H1 (cell line): Measurements from ENCODE around the gene KCNJ9. TPM values are rescaled to one million over a fixed set of nuclear protein-coding genes. Genes with fewer than 3 reads are reported as not detected.
A peak's percentile ranks its signal among the peaks of the same experiment; 100 is the strongest.

Experiments used
- CTCF ChIA-PET: fragments of 300-600 bp; sonication (Branson Sonifier 250); formaldehyde crosslinking; loops from one replicate; lab custom pipeline; 2021; ENCODE audit not compliant: partially characterized antibody; lab: Charles Lee
- POLR2A ChIA-PET: fragments of 300-600 bp; sonication (Branson Sonifier 250); formaldehyde crosslinking; loops from one replicate; lab custom pipeline; 2021; ENCODE audit warnings: inconsistent platforms; ENCODE audit not compliant: partially characterized antibody; lab: Charles Lee
- DNase-seq, 2 experiments: peaks; one replicate each; pipeline versions ENCODE4 v3.0.0 to v3.0.0-alpha.2; 2010 to 2022; ENCODE audit warnings: low spot score in 2 of 2, low read depth in 1 of 2, mixed read lengths in 1 of 2
- FAIRE-seq: peaks from 2 replicates; lab custom pipeline; 2011; peaks lifted over from hg19 to GRCh38; lab: Jason Lieb, UNC
- H2AFZ ChIP-seq: 2 replicates; pipeline ENCODE4 v1.8.1; 2012; ENCODE audit warnings: low read length, inconsistent platforms
- H2AK5ac ChIP-seq: 2 replicates; pipeline ENCODE4 v1.6.1; 2013; ENCODE audit warnings: low read depth, low read length
- H2BK120ac ChIP-seq: replicated peaks from 2 replicates; pipeline ENCODE3; 2013; ENCODE audit warnings: low read depth, low read length, inconsistent platforms
- H2BK12ac ChIP-seq: 2 replicates; pipeline ENCODE4 v1.6.1; 2013; ENCODE audit warnings: low read depth, low read length
- H2BK15ac ChIP-seq: 2 replicates; pipeline ENCODE4 v1.6.1; 2013; ENCODE audit warnings: low read length
- H2BK20ac ChIP-seq: 2 replicates; pipeline ENCODE4 v1.6.1; 2013; ENCODE audit warnings: low read length
- H2BK5ac ChIP-seq: 2 replicates; pipeline ENCODE4 v1.6.1; 2013; ENCODE audit warnings: low read depth, low read length
- H3K14ac ChIP-seq: 2 replicates; pipeline ENCODE4 v1.6.1; 2013; ENCODE audit warnings: inconsistent platforms; ENCODE audit not compliant: insufficient read length
- H3K18ac ChIP-seq: 2 replicates; pipeline ENCODE4 v1.6.1; 2013; ENCODE audit warnings: low read length; ENCODE audit errors: extremely low read depth
- H3K23ac ChIP-seq: 2 replicates; pipeline ENCODE4 v1.6.1; 2013; ENCODE audit warnings: inconsistent platforms; ENCODE audit not compliant: insufficient read length
- H3K23me2 ChIP-seq: 2 replicates; pipeline ENCODE4 v1.6.1; 2013; ENCODE audit warnings: low read depth, low read length
- H3K27ac ChIP-seq: 2 replicates; pipeline ENCODE4 v1.6.1; 2011; ENCODE audit warnings: low read depth, low read length, inconsistent platforms
- H3K27me3 ChIP-seq, 4 experiments: replicated peaks in 1 of 4; 1 replicate in 1 of 4; 2 replicates in 3 of 4; pipeline versions ENCODE4 v1.6.1 to v1.8.1; 2011 to 2013; ENCODE audit warnings: low read length in 3 of 4, mild to moderate bottlenecking in 3 of 4, inconsistent platforms in 2 of 4, mixed read lengths in 2 of 4, moderate library complexity in 1 of 4; ENCODE audit not compliant: control insufficient read depth in 3 of 4, insufficient read depth in 3 of 4; ENCODE audit errors: extremely low read depth in 1 of 4
- H3K36me3 ChIP-seq, 4 experiments: 2 replicates each; pipeline versions ENCODE4 v1.6.1 to v1.8.1; 2011 to 2013; ENCODE audit warnings: mild to moderate bottlenecking in 4 of 4, low read length in 3 of 4, moderate library complexity in 2 of 4, control low read depth in 1 of 4, inconsistent platforms in 1 of 4; ENCODE audit not compliant: insufficient read depth in 4 of 4, control insufficient read depth in 2 of 4
- H3K4ac ChIP-seq: replicated peaks from 2 replicates; pipeline ENCODE3; 2013; ENCODE audit warnings: low read length, low read depth, mixed read lengths, inconsistent platforms; ENCODE audit not compliant: insufficient read length
- H3K4me1 ChIP-seq, 4 experiments: replicated peaks in 1 of 4; 1 replicate in 1 of 4; 2 replicates in 3 of 4; pipeline versions ENCODE4 v1.6.1 to v1.8.1; 2011 to 2013; ENCODE audit warnings: low read length in 3 of 4, inconsistent platforms in 2 of 4, mixed read lengths in 1 of 4; ENCODE audit not compliant: insufficient read depth in 4 of 4, control insufficient read depth in 3 of 4
- H3K4me2 ChIP-seq, 2 experiments: 2 replicates each; pipeline versions ENCODE4 v1.6.1 to v1.8.1; 2011 to 2013; ENCODE audit warnings: low read depth in 2 of 2, low read length in 2 of 2, control low read depth in 1 of 2, inconsistent platforms in 1 of 2, mild to moderate bottlenecking in 1 of 2; ENCODE audit not compliant: insufficient read depth in 1 of 2
- H3K4me3 ChIP-seq, 4 experiments: fragments of 200-600, 300-600 bp in 1 of 4; sonication (generic), shearing (Covaris generic), sonication (Bioruptor Twin) in 1 of 4; 2 replicates each; pipeline versions ENCODE4 v1.5.1 to v1.8.1; 2011 to 2016; ENCODE audit warnings: low read length in 4 of 4, low read depth in 3 of 4, control low read depth in 2 of 4, inconsistent platforms in 2 of 4, mild to moderate bottlenecking in 2 of 4, mixed read lengths in 1 of 4, moderate library complexity in 1 of 4; ENCODE audit not compliant: insufficient read depth in 2 of 4; ENCODE audit errors: extremely low read depth in 1 of 4
- H3K56ac ChIP-seq: replicated peaks from 2 replicates; pipeline ENCODE3; 2013; ENCODE audit warnings: low read depth, mild to moderate bottlenecking, mixed read lengths, low read length, inconsistent platforms; ENCODE audit not compliant: insufficient read length
- H3K79me1 ChIP-seq: 2 replicates; pipeline ENCODE4 v1.6.1; 2013; ENCODE audit warnings: low read depth, low read length, control low read depth
- H3K79me2 ChIP-seq, 2 experiments: 2 replicates each; pipeline versions ENCODE4 v1.6.1 to v1.8.1; 2012 to 2013; ENCODE audit warnings: low read length in 2 of 2, mild to moderate bottlenecking in 2 of 2, inconsistent platforms in 1 of 2; ENCODE audit not compliant: insufficient read depth in 2 of 2, control insufficient read depth in 1 of 2
- H3K9ac ChIP-seq, 4 experiments: replicated peaks in 1 of 4; 1 replicate in 1 of 4; 2 replicates in 3 of 4; pipeline versions ENCODE4 v1.6.1 to v1.8.1; 2011 to 2013; ENCODE audit warnings: low read depth in 3 of 4, low read length in 3 of 4, control low read depth in 2 of 4, mild to moderate bottlenecking in 2 of 4, moderate library complexity in 2 of 4, inconsistent platforms in 1 of 4; ENCODE audit errors: extremely low read depth in 1 of 4
- H3K9me3 ChIP-seq, 2 experiments: 2 replicates each; pipeline versions ENCODE4 v1.6.1 to v1.8.1; 2012 to 2013; ENCODE audit warnings: mild to moderate bottlenecking in 2 of 2, moderate library complexity in 2 of 2, control low read depth in 1 of 2, inconsistent platforms in 1 of 2, low read depth in 1 of 2, low read length in 1 of 2, mixed read lengths in 1 of 2; ENCODE audit not compliant: insufficient read depth in 2 of 2
- H4K20me1 ChIP-seq, 2 experiments: replicated peaks in 1 of 2; 2 replicates each; pipeline versions ENCODE3 to v1.8.1; 2011 to 2013; ENCODE audit warnings: inconsistent platforms in 2 of 2, low read length in 2 of 2, mild to moderate bottlenecking in 1 of 2; ENCODE audit not compliant: insufficient read depth in 2 of 2, control insufficient read depth in 1 of 2
- H4K5ac ChIP-seq: 2 replicates; pipeline ENCODE4 v1.6.1; 2013; ENCODE audit warnings: low read length, low read depth, mixed read lengths, inconsistent platforms; ENCODE audit not compliant: insufficient read length
- H4K8ac ChIP-seq: 2 replicates; pipeline ENCODE4 v1.8.0; 2013; ENCODE audit warnings: mild to moderate bottlenecking, moderate library complexity, low read length, inconsistent platforms; ENCODE audit not compliant: insufficient read depth; ENCODE audit errors: extremely low read depth
- H4K91ac ChIP-seq: replicated peaks from 2 replicates; pipeline ENCODE3; 2013; ENCODE audit warnings: low read length, mixed read lengths, inconsistent platforms; ENCODE audit not compliant: insufficient read length
- KDM1A ChIP-seq: fragments of 200-600, 300-600 bp; sonication (generic); IDR thresholded peaks from 2 replicates; pipeline ENCODE4 v1.7.1; 2016; ENCODE audit warnings: mild to moderate bottlenecking, low read length, borderline replicate concordance
- WGBS, 2 experiments: shearing (Covaris generic) in 1 of 2; methylation state at CpG; one replicate each; pipeline versions ENCODE4 v1.1.6 to v1.1.7; 2013 to 2015; ENCODE audit warnings: low lambda C conversion rate in 2 of 2, mixed read lengths in 2 of 2, inconsistent platforms in 1 of 2, low coverage in 1 of 2, missing lambda C conversion rate in 1 of 2; ENCODE audit not compliant: insufficient replicate concordance in 2 of 2, insufficient coverage in 1 of 2, insufficient read length in 1 of 2; ENCODE audit errors: extremely low coverage in 1 of 2, missing lambda C conversion rate in 1 of 2; 5-methylcytosine and 5-hydroxymethylcytosine counted together
- polyA plus RNA-seq, 7 experiments: library from polyadenylated mRNA; depleted of rRNA in 3 of 7; stranded (reverse) in 5 of 7; unstranded in 2 of 7; fragments of >200 nt in 5 of 7; fragments of 200-250 nt in 2 of 7; gene quantifications; 1 replicate in 5 of 7; 2 replicates in 1 of 7; 4 replicates in 1 of 7; pipeline versions ENCODE4 v1.2.1 to v1.2.3, GENCODE V29; 2011 to 2013; ENCODE audit warnings: missing spikeins in 2 of 7, mixed read lengths in 2 of 7
- total RNA-seq: library from RNA; stranded (reverse); fragmentation: NEBNext Ultra II Directional; extraction: Animal tissue kit (Norgen Biotek cat#: 25700); gene quantifications from 2 replicates; pipeline ENCODE4 v1.2.1, GENCODE V29; 2021
- TF ChIP-seq, protein P1 (sequence below): IDR thresholded peaks from 2 replicates; pipeline ENCODE4 v1.6.1; 2011; ENCODE audit warnings: low read length, improper control_type of control experiment

KCNJ9 gene
- total and polyA plus RNA-seq, 2 of the 8 experiments (the other 6 are each of a cell fraction or from before 2014, with no cell fraction given), result 0.02 to 0.13 TPM

- ChIA-PET CTCF (interaction anchor here (0.6 to 7.4 kb wide), 26 partner anchors 8 to 309 kb away, joined by 3 to 256 read pairs (median 6); partner anchors contain the start of genes ATP1A2, CASQ1 and KCNJ9), POLR2A (interaction anchor here (0.8 to 4.2 kb wide), 8 partner anchors 9 to 157 kb away, joined by 3 to 31 read pairs (median 3); partner anchors contain the start of genes ATP1A2 and DCAF8)
- no peak overlapping the region for H3K9ac ChIP-seq
- TF ChIP-seq, protein P1, sequence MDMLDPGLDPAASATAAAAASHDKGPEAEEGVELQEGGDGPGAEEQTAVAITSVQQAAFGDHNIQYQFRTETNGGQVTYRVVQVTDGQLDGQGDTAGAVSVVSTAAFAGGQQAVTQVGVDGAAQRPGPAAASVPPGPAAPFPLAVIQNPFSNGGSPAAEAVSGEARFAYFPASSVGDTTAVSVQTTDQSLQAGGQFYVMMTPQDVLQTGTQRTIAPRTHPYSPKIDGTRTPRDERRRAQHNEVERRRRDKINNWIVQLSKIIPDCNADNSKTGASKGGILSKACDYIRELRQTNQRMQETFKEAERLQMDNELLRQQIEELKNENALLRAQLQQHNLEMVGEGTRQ, result no peak
- peak; percentile 68; the same call in 1 of the 2 replicates for TF ChIP-seq KDM1A
- H3K79me1 ChIP-seq, result no peaks in the 10 kb centered on the region
- H2AK5ac ChIP-seq, result no peak overlapping the region
- H2AFZ ChIP-seq, result no peak overlapping the region
- H2BK20ac ChIP-seq, result no peak overlapping the region
- no peak overlapping the region for H4K91ac ChIP-seq
- no peak overlapping the region for H3K23ac ChIP-seq
- no peak overlapping the region for H3K56ac ChIP-seq
- no peaks in the 10 kb centered on the region for H3K36me3 ChIP-seq
- H2BK12ac ChIP-seq, result no peak overlapping the region
- H3K4me2 ChIP-seq, result no peak overlapping the region
- DNase-seq (no peak), FAIRE-seq (no peak)
- H2BK5ac ChIP-seq, result no peak overlapping the region
- 96% methylated on average over 5 of the region's 5 CpGs; no CpG with 5 or more reads in 1 of the 2 experiments for WGBS, 2 experiments
- no peak overlapping the region for H4K5ac ChIP-seq
- no peak overlapping the region for H3K27ac ChIP-seq
- H3K4ac ChIP-seq, result no peak overlapping the region
- no peak overlapping the region for H3K4me3 ChIP-seq
- H3K14ac ChIP-seq, result no peak overlapping the region
- H2BK120ac ChIP-seq, result no peak overlapping the region
- peaks cover 8 to 27% (median 17%) of the 10 kb centered on the region in 4 experiments for H3K4me1 ChIP-seq
- 0 out of 2 replicates have a peak overlapping the region, but pooled peaks have one; percentile 32 for H2BK15ac ChIP-seq
- no peaks in the 10 kb centered on the region for H3K79me2 ChIP-seq
- no peaks in the 10 kb centered on the region for H4K20me1 ChIP-seq
- no peaks in the 10 kb centered on the region for H3K23me2 ChIP-seq
- no peaks in the 10 kb centered on the region for H3K9me3 ChIP-seq
- H4K8ac ChIP-seq, result no peak overlapping the region
- H3K18ac ChIP-seq, result no peak overlapping the region
- no peaks in the 10 kb centered on the region for H3K27me3 ChIP-seq
Measured at GRCh38 chr1:160105155-160105554, 23.8 kb downstream of the KCNJ9 start.
